GM12874 (cell line): ENCODE measurements around the gene KCNC1.

Experiments used
- TF ChIP-seq, protein P1 (sequence below): IDR thresholded peaks from 2 replicates; pipeline ENCODE4 v1.5.1; 2011; ENCODE audit warnings: low read depth, mild to moderate bottlenecking, control low read depth, low read length, moderate library complexity; ENCODE audit not compliant: insufficient read depth

KCNC1 gene

GRCh38 chr11:17801166-17801565 lies 66.6 kb downstream of the KCNC1 start:
- TF ChIP-seq, protein P1, sequence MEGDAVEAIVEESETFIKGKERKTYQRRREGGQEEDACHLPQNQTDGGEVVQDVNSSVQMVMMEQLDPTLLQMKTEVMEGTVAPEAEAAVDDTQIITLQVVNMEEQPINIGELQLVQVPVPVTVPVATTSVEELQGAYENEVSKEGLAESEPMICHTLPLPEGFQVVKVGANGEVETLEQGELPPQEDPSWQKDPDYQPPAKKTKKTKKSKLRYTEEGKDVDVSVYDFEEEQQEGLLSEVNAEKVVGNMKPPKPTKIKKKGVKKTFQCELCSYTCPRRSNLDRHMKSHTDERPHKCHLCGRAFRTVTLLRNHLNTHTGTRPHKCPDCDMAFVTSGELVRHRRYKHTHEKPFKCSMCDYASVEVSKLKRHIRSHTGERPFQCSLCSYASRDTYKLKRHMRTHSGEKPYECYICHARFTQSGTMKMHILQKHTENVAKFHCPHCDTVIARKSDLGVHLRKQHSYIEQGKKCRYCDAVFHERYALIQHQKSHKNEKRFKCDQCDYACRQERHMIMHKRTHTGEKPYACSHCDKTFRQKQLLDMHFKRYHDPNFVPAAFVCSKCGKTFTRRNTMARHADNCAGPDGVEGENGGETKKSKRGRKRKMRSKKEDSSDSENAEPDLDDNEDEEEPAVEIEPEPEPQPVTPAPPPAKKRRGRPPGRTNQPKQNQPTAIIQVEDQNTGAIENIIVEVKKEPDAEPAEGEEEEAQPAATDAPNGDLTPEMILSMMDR, result no peak

- TF ChIP-seq, protein P1, result no peak
These were observed 67.9 kb downstream of the KCNC1 start for GRCh38 chr11:17802491-17802890.

GRCh38 chr11:17803754-17804334 lies 69.3 kb downstream of the KCNC1 start:
- TF ChIP-seq, protein P1, result no peak

GRCh38 chr11:17805043-17805442 lies 70.5 kb downstream of the KCNC1 start:
- TF ChIP-seq, protein P1, result no peak

GRCh38 chr11:17805873-17806272 lies 71.3 kb downstream of the KCNC1 start:
- TF ChIP-seq, protein P1, result no peak

DNA sequence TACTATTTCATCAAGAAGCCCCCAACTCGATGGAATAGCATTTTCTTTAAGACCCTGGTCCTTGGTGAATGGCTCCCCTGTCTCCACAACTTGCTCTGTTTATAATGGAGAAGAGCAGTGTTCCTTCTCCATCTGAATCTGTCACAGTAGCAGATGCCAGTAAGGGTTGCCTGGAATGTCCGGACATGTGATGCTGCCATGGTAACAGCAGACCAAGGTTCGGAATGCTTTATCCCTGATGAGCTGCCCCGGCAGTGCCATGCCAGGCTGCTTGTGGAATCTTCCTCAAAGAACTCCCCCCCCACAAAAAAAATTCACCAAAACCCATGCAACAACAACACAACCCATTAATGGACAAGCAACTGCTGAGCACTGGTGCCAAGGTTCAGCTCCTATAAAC lies 72.5 kb downstream of the KCNC1 start:
- TF ChIP-seq, protein P1, result no peak

DNA sequence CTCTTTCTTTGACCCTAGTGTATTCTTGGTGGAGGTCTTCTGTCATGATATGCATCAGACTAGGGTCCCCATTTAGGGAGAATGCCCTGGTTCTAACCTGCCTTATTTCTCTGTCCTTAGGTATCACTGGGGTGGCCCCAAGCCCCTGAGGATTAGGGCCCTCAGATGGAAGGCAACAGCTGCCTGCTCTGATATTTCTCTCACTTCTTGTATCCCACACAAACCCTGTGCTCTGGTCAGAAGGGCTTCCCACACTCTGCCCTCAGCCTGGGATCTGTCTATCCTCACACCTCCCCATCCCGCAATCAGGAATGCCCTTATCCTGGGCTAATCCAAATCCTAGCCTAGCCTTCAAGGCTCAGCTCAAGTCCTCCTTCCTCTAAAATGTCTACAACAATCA lies 75.5 kb downstream of the KCNC1 start:
- TF ChIP-seq, protein P1, result no peak

DNA sequence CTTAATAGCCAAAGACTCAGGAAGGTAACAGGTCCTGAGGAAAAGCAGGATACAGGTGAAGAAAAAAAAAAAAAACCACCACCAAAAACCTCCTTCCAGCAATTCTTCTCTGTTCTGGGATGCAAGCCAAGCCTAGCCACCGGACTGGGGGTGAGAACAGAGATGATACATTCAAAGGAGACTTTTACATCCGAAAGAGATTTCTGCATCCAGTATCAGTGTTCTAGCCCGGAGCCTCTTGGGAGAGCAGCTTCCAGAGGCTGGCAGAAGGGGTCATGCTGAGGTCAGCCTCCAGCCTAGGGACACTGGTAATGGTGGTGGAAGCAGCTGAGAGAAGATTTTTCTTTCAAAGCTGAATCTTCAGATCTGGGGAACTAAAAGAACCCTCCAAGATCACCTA lies 76.2 kb downstream of the KCNC1 start:
- TF ChIP-seq, protein P1, result no peak
